Uterus (tissue), 2 donors: ENCODE measurements around the gene CCDC50.

Experiments used
- CTCF ChIP-seq, 4 experiments: fragments of 200-600 bp in 2 of 4; fragments of 450-650 bp in 2 of 4; sonication (generic) in 2 of 4; IDR thresholded peaks; one replicate each; pipeline ENCODE4 v1.5.1; 2016 to 2019; ENCODE audit warnings: antibody characterized with exemption in 4 of 4, mild to moderate bottlenecking in 2 of 4, moderate library complexity in 1 of 4
- POLR2A ChIP-seq, 2 donors: fragments of 450-650 bp; IDR thresholded peaks; one replicate each; pipeline ENCODE4 v1.6.1; 2016; ENCODE audit warnings: antibody characterized with exemption in 2 of 2, mild to moderate bottlenecking in 1 of 2, moderate library complexity in 1 of 2

- TF ChIP-seq CTCF (IDR thresholded peaks at IDR 0.05): no peak
- no peak for TF ChIP-seq POLR2A (IDR thresholded peaks at IDR 0.05)
Observed at GRCh38 chr3:191390580-191390979, 61.4 kb downstream of the CCDC50 start.
